WI38 (cell line): Measurements from ENCODE around the gene RTN4RL1.

Experiments used
- H3K4me3 ChIP-seq: 2 replicates; pipeline ENCODE4 v1.5.1; 2011; ENCODE audit warnings: low read depth, mild to moderate bottlenecking, control low read depth, low read length
- TF ChIP-seq, protein P1 (sequence below): IDR thresholded peaks from 2 replicates; pipeline ENCODE4 v1.5.1; 2012; ENCODE audit warnings: low read depth, mild to moderate bottlenecking, control low read depth, low read length

RTN4RL1 gene

GRCh38 chr17:1937461-1937860 lies 87.7 kb downstream of the RTN4RL1 start:
- TF ChIP-seq, protein P1, sequence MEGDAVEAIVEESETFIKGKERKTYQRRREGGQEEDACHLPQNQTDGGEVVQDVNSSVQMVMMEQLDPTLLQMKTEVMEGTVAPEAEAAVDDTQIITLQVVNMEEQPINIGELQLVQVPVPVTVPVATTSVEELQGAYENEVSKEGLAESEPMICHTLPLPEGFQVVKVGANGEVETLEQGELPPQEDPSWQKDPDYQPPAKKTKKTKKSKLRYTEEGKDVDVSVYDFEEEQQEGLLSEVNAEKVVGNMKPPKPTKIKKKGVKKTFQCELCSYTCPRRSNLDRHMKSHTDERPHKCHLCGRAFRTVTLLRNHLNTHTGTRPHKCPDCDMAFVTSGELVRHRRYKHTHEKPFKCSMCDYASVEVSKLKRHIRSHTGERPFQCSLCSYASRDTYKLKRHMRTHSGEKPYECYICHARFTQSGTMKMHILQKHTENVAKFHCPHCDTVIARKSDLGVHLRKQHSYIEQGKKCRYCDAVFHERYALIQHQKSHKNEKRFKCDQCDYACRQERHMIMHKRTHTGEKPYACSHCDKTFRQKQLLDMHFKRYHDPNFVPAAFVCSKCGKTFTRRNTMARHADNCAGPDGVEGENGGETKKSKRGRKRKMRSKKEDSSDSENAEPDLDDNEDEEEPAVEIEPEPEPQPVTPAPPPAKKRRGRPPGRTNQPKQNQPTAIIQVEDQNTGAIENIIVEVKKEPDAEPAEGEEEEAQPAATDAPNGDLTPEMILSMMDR, result no peak
- H3K4me3 ChIP-seq, result no peak overlapping the region

DNA sequence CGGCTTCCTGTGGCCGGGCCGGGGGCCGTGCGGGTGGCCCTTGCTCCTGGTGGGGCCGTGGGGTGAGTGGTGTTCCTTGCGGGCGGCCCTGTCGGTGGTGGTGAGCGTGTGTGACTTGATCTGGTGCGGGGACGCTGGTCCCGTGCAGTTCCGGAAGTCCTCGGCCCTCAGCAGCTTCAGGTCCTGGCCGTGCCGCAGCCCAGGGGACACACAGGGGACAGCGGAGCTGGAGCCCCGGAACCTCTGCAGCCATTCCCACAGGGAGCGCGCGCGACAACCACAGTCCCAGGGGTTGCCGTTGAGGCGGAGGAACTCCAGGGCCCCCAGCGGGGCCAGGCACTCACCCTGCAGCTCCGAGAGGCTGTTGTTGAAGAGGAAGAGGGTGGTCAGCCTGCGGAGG lies 88.4 kb downstream of the RTN4RL1 start:
- H3K4me3 ChIP-seq, result no peak overlapping the region
- TF ChIP-seq, protein P1, result no peak

- TF ChIP-seq, protein P1, result no peak
- H3K4me3 ChIP-seq, result no peak overlapping the region
Observed at GRCh38 chr17:1934901-1935300, 90.2 kb downstream of the RTN4RL1 start.

DNA sequence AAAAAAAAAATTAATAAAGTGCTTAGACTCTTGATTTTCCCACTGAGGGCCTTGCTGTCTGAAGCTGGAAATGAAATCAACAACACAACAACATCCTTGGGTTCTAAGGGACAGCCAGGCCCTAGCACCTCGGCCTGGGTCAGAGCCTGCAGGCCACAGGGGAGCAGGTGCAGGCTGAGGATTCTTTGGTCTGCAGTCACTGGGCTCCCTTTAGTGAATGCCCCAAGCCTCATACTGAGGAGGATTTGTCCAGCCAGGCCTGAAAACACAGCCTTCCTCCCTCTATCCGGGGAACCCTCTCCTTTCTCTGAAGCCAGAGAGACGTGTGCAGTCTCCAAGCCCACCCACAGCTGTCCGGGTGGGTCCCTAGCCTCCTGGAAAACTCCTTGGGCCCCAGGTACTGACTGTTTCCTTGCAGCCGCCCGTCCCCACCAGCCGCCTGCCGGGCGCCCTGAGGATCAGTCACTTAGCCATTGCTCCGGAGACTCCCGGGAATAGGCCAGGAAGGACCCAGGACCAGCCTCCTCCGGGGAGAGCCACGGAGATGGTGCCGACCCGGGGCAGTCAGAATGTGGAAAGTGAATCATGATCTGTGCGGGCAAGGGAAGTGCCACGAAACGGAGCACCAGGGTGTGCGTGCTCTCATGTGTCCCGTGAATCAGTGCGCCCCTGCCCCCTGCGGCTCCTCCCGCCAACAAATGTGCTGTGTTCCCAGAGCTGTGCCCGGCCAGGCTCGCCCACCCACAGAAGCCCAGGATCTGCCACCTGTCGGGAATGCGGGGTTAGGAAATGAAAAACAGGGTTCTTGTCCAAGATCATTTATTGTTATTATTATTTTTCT lies 91.0 kb downstream of the RTN4RL1 start:
- TF ChIP-seq, protein P1, result no peak
- no peak overlapping the region for H3K4me3 ChIP-seq

- TF ChIP-seq, protein P1, result no peak
Observed at GRCh38 chr17:1931844-1932579, 93.1 kb downstream of the RTN4RL1 start.

DNA sequence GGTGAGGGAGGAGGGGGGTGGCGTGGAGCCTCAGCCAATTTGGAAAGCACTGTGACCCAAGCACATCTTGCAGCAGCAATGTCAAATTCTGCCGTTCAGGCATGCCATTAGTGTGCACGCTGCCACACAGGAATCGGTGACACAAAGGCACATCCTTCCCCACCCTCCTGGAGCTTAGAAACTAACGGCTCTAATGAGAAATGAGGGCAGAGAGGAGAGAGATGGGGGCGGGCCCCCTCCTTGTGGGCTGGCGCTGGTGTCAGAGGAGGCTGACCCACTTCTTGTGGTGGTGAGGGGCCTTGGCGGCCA lies 94.8 kb downstream of the RTN4RL1 start:
- TF ChIP-seq, protein P1, result no peak
- H3K4me3 ChIP-seq, result no peak overlapping the region

More at GRCh38 chr17:1931844-1932579, 93.1 kb downstream of the RTN4RL1 start:
- H3K4me3 ChIP-seq, result no peak overlapping the region

- TF ChIP-seq, protein P1, result no peak
- no peak overlapping the region for H3K4me3 ChIP-seq
Observed at GRCh38 chr17:1928976-1929375, 96.2 kb downstream of the RTN4RL1 start.
